HG03095 (cell line): ENCODE measurements around the gene MRPL48.

Experiments
- ATAC-seq: cut with Tn5 transposase; IDR thresholded peaks from one replicate; pipeline ENCODE4 v1.9.1; 2021; ENCODE audit warnings: moderate library complexity; ENCODE audit not compliant: unreplicated experiment

Gene MRPL48

GRCh38 chr11:73883856-73884255 lies 96.2 kb downstream of the MRPL48 start:
- no peak for ATAC-seq

GRCh38 chr11:73888244-73888643 lies 100.6 kb downstream of the MRPL48 start:
- ATAC-seq: no peak

GRCh38 chr11:73889019-73889418 lies 101.3 kb downstream of the MRPL48 start:
- no peak for ATAC-seq

GRCh38 chr11:73889536-73889935 lies 101.9 kb downstream of the MRPL48 start:
- no peak for ATAC-seq

GRCh38 chr11:73893041-73893440 lies 105.4 kb downstream of the MRPL48 start:
- ATAC-seq: no peak

- no peak for ATAC-seq
These were observed 107.2 kb downstream of the MRPL48 start for GRCh38 chr11:73894725-73895335.

GRCh38 chr11:73902303-73902702 lies 114.6 kb downstream of the MRPL48 start:
- ATAC-seq: no peak

GRCh38 chr11:73907191-73907590 lies 119.5 kb downstream of the MRPL48 start:
- ATAC-seq: no peak

- no peak for ATAC-seq
These were observed 124.4 kb downstream of the MRPL48 start for GRCh38 chr11:73912026-73912425.

GRCh38 chr11:73913472-73913871 lies 125.8 kb downstream of the MRPL48 start:
- ATAC-seq: no peak

- no peak for ATAC-seq
These were observed 126.6 kb downstream of the MRPL48 start for GRCh38 chr11:73914284-73914683.
